Stimulated activated naive CD8-positive, alpha-beta T cell treated with anti-CD3 and anti-CD28 coated beads, Interleukin-15, Interleukin-2, amounts not matched to agents 100 U/mL and 50 U/mL, for 24 hours (primary cell): Measurements from ENCODE around the gene KIAA1328.
"Not testable (repeated sequence)": the region's sequence is repeated elsewhere in the genome, so short reads cannot be mapped to it uniquely, and the experiment has no call there.

Experiments
- ATAC-seq: fragments of 150-1000 bp; cut with Tn5 transposase; one replicate; pipeline ENCODE4 v1.10.0; 2021
- DNase-seq: peaks from one replicate; pipeline ENCODE4 v3.0.0; 2021

KIAA1328 gene

GRCh38 chr18:36887864-36888263 lies 58.9 kb downstream of the KIAA1328 start:
- ATAC-seq (no peak), DNase-seq (no peak)

GRCh38 chr18:36888778-36889177 lies 59.9 kb downstream of the KIAA1328 start:
- DNase-seq (no peak), ATAC-seq (no peak)

GRCh38 chr18:36889321-36889720 lies 60.4 kb downstream of the KIAA1328 start:
- no peak for DNase-seq

GRCh38 chr18:36889742-36890141 lies 60.8 kb downstream of the KIAA1328 start:
- ATAC-seq: no peak
- no peak for DNase-seq

More at GRCh38 chr18:36889321-36889720, 60.4 kb downstream of the KIAA1328 start:
- ATAC-seq: no peak

- DNase-seq (no peak), ATAC-seq (no peak)
These were observed 61.7 kb downstream of the KIAA1328 start for GRCh38 chr18:36890598-36890997.

- DNase-seq: no peak
- ATAC-seq: no peak
These were observed 64.3 kb downstream of the KIAA1328 start for GRCh38 chr18:36893227-36893626.

- DNase-seq: no peak
- ATAC-seq: no peak
These were observed 66.7 kb downstream of the KIAA1328 start for GRCh38 chr18:36895606-36896005.

GRCh38 chr18:36897253-36897652 lies 68.3 kb downstream of the KIAA1328 start:
- no peak for DNase-seq
- ATAC-seq: no peak

- DNase-seq: no peak
- ATAC-seq: no peak
These were observed 70.4 kb downstream of the KIAA1328 start for GRCh38 chr18:36899289-36899688.

GRCh38 chr18:36900466-36900865 lies 71.5 kb downstream of the KIAA1328 start:
- DNase-seq: no peak
- no peak for ATAC-seq

- no peak for ATAC-seq
- no peak for DNase-seq
These were observed 72.4 kb downstream of the KIAA1328 start for GRCh38 chr18:36901277-36901701.

GRCh38 chr18:36903215-36903928 lies 74.4 kb downstream of the KIAA1328 start:
- DNase-seq (no peak), ATAC-seq (no peak)

- no peak for ATAC-seq
- no peak for DNase-seq
These were observed 76.6 kb downstream of the KIAA1328 start for GRCh38 chr18:36905571-36905970.

GRCh38 chr18:36909282-36909681 lies 80.4 kb downstream of the KIAA1328 start:
- DNase-seq, ATAC-seq: not testable (repeated sequence)

GRCh38 chr18:36912887-36913286 lies 84.0 kb downstream of the KIAA1328 start:
- ATAC-seq (no peak), DNase-seq (no peak)

GRCh38 chr18:36917907-36918306 lies 89.0 kb downstream of the KIAA1328 start:
- DNase-seq (no peak), ATAC-seq (no peak)

- ATAC-seq (no peak), DNase-seq (no peak)
These were observed 100.7 kb downstream of the KIAA1328 start for GRCh38 chr18:36929601-36930000.

GRCh38 chr18:36931106-36931505 lies 102.2 kb downstream of the KIAA1328 start:
- ATAC-seq (no peak), DNase-seq (no peak)

GRCh38 chr18:36933552-36933951 lies 104.6 kb downstream of the KIAA1328 start:
- no peak for ATAC-seq
- no peak for DNase-seq

GRCh38 chr18:36934884-36935283 lies 106.0 kb downstream of the KIAA1328 start:
- no peak for DNase-seq
- no peak for ATAC-seq

- DNase-seq (no peak), ATAC-seq (no peak)
These were observed 113.3 kb downstream of the KIAA1328 start for GRCh38 chr18:36942264-36942663.

- ATAC-seq (no peak), DNase-seq (no peak)
These were observed 119.0 kb downstream of the KIAA1328 start for GRCh38 chr18:36947820-36948348.

GRCh38 chr18:36950282-36950681 lies 121.4 kb downstream of the KIAA1328 start:
- no peak for DNase-seq
- no peak for ATAC-seq

GRCh38 chr18:36950960-36951359 lies 122.0 kb downstream of the KIAA1328 start:
- DNase-seq (no peak), ATAC-seq (no peak)
